Fibroblast of skin of back (primary cell): ENCODE data around the gene E2F8.

Experiments
- DNase-seq: peaks from one replicate; pipeline ENCODE4 v3.0.0-alpha.2; 2013

E2F8 gene

GRCh38 chr11:19218216-19218615 is 22.5 kb downstream of the E2F8 start:
- no peak for DNase-seq

- DNase-seq: no peak
These were observed 23.9 kb downstream of the E2F8 start for GRCh38 chr11:19216709-19217374.

DNA sequence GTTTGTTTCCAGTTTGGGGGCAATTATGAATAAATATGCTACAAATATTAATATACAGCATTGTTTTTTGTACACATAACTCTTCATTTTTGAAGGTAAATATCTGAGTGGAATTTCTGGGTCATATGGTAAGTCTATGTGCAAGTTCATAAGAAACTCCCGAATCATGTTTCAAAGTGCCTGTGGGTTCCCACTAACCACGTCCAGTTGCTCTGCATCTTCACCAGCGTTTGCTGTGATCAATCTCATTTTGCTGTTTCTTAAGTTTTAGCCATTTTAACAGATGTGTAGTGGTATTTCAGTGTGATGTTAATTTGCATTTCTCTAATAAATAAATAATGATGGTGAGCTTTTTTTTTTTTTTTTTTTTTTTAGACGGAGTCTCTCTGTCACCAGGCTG is 24.7 kb downstream of the E2F8 start:
- DNase-seq: no peak

DNA sequence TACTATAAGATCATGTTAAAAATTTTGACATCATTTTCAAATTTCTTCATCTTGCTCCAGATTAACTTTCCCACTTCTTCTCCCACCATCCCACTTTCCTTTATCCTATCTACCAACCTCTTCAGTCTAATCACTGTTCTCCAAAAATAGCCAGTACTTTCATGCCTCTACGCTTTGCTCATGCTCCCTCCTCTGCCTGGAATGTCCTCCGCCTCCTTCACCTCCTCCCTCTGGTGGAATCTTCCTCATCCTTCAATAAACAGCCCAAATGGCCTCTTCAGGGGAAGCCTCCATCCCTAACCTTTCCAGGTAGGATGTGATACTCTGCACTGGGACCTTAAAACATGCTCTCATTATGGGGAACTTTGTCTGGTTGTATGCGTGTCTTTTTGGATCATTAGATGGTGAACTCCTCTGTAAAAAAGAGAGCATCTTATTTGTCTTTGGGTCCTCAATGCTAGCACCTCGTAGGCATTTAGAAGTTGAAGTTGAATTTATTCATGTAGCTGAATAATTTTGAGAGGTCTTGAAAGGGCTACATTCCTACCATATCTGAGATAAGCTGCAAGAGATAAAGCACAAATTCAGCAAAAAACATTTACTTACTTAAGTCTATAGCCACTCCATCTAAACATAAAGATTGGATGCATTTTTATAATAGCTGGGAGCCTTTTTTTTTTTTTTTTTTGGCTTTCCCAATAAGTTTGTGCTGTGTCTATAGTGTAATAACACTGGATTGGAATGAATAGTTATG is 31.0 kb downstream of the E2F8 start:
- no peak for DNase-seq

GRCh38 chr11:19208959-19209546 is 31.7 kb downstream of the E2F8 start:
- no peak for DNase-seq

DNA sequence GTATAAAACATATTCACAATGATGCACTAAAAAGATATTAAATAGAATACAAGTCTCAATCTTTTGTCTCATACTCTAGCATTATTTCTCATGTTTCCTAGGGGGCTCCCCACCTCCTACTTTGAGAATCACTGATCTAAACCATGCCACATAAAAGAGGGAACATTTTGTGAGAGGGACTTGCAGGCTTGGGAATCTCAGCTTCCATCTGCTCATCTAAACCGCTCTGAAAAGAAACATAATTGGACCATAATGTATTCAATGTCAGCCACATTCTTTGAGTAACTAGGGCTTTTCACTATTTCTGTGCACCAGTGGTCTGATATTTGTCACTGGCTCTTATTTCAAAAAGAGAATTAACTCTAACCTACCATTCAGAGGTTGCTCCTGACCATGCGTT is 32.6 kb downstream of the E2F8 start:
- no peak for DNase-seq

DNA sequence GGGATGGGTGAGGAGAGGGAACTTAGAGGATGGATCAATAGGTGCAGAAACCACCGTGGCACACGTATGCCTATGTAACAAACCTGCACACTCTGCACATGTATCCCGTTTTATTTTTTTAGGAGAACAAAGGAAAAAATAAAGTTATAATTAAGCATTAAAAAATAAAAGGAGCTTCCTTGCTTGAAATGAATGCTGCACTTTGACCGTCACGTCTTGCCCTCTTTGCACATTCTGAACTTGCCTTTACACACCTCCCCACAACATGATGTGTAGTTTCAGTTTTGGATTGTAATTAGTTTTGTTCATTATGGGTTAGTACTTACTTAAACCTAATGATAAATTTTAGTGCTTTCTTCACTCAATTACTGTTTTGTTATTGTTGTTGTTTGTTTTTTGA is 35.9 kb downstream of the E2F8 start:
- no peak for DNase-seq

DNA sequence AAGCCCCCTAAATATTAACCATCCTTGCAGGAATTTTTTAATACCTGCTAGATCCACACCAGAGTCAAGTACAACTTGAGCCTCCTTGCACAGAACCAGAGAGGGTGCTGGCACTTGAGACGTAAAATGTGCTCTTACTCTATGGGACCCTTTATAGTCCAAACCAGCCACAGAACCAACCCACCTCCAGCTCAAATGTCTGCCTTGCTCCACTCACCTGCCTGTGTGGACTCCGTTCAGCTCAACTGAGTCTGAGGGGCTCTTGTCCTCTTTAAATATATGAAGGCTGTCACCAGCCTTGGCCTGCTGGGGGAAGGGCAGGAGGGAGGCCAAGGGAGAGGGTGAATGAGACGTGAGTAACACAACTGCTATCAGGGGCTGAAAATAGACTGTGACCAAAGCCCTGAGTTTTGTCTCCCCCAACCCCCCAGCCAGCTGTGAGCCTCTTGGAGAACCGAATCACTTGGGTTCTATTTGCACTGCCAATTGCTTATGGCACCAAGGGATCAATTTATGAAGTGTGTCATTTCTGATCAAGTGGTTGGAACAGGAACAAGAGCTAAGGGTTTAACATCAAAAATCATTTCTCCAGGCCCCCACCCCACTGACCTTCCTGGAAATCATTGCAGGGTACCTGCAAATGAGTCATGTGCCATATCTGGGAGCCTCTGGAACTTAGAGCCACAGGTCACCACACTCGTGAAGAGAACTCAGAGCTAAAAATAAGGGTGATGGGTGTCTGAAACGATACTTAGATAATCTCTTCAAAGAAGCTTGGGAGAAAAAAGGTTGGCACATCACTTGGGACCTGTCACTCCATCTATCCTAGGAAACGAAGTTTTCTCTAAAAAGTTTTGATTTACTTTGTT is 38.8 kb downstream of the E2F8 start, which contains the start of gene CSRP3:
Gene CSRP3 (minus strand): TSS at position 247 of the 869 bp plus-strand sequence. CDS start 9,535 bp downstream, outside the sequence.
- peak; percentile 21 for DNase-seq

- DNase-seq: peak; percentile 11
These were observed 40.1 kb downstream of the E2F8 start for GRCh38 chr11:19200410-19201201.

DNA sequence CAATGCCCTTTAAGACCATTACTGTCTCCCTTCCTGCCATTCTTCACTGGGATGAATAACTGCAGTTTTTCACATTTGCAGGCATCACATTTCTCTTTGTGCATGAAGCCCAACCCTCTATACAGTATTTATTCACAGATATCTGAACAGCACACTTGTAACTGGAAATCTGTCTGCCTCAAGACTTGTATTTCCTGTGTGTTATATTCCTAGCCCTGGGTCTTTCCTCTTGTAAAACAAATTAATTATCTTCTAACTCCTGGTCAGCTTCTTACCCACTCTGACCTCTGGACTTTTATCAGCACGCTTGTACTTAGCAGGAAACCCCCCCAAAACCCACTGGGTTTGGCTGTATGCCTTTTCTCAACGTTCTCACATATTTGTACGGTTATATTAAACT is 41.0 kb downstream of the E2F8 start:
- no peak for DNase-seq

GRCh38 chr11:19199048-19199447 is 41.7 kb downstream of the E2F8 start:
- DNase-seq: no peak

DNA sequence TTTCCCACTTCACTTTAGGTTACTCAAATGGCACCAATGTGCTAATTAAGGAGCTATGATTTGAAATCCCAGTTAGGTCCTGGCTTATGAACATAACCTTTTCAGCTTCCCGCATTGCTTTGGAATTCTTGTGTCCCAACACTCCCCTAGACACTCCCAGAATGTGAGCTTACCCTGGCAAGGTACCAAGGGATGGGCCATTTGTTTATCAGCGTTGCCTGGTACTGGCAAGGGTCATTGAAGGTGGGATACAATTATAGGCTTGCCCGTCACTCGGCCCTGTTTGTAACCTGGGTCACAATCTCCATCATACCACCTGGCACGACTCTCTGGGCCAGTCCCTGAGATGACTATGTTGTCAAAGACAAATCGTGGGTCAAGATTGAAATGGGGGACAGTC is 44.3 kb downstream of the E2F8 start:
- no peak for DNase-seq

DNA sequence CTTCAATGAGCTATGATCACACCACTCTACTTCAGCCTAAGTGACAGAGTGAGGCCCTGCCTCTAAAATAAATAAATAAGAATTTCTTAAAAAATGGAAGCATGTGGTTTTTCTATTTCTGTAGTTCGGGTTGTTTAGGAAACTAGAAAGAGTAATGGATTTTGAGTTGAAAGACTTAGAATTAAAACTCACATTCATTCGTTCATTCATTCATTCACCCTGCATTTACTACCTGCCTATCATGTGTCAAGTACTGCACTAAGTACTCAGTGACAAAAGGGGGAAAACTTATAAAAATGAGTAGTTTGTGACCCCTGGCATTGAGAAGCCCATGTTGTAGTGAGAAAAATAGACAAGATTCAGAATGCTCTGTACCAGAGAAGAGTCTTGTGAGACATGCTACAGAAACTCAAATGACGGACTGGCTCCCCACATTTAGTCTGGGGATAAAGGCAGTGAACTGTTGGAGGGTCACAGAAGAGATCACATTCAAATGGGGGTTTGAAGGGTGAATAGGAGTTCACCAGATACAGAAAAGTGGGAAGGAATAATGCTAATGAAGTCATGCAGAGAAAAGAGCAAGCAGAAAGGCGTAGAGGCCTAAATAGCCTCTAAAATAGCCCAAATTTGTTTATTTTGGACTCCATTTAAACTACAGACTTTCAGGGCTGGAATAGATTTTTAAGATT is 46.0 kb downstream of the E2F8 start:
- no peak for DNase-seq

- no peak for DNase-seq
These were observed 46.8 kb downstream of the E2F8 start for GRCh38 chr11:19193916-19194315.

DNA sequence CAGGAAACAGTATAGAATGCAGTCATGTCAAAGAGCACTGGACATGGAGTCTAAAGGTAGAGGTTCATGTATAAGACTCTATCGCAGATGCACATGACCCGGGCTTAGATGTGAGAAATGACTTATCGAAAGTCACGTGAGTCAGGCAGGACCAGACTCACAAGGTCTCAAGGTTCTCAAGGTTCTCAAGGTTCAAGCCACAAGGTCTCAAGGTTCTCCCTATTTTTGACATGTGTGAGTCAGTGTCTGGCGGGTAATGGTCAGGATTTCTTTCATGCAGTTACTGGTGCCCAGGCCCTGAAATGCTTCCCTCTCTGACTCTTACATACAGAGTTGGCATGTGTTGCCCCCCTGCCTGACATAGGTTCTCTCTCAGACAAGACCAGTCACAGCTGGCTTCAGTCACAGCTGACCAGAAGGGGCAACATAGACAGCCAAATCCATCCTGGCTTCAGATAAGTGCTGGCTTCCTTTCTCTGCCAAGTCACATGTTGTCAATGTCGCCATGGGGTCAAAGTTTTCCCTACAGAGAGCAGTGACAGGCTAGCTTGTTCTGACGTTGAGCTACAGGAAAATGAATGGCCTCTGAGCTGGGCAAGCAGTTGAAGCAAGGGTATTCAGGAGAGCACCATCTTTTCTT is 49.1 kb downstream of the E2F8 start:
- DNase-seq: no peak

GRCh38 chr11:19187833-19188258 is 52.9 kb downstream of the E2F8 start:
- no peak for DNase-seq

GRCh38 chr11:19187114-19187832 is 53.5 kb downstream of the E2F8 start:
- DNase-seq: peak; percentile 43

DNA sequence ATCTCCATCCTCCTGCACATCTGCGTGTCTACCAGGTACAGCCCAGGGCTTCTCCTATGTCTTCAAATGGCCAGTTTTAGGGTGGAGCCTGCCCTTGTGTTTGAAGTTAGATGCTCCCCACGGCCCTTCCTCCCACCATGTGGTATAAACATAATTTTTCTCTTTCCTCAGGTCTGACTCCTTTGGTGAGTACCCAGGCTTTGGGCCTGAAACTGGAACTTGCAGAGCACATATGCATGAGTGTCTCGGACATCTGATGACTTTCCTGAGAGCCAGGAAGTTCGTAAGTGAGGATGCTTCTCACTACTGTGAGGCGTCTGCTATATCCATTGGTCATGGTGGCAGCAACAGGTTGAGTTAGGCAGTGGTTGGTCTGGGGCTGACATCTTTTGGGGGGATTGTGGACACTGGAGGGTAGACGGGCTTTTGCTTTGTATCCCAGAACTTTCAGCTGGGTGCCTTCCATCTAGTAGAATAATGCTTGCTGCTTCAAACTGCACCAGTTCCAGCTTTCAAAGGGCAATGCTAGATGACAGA is 55.2 kb downstream of the E2F8 start:
- no peak for DNase-seq

- DNase-seq: no peak
These were observed 55.7 kb downstream of the E2F8 start for GRCh38 chr11:19185036-19185435.

DNA sequence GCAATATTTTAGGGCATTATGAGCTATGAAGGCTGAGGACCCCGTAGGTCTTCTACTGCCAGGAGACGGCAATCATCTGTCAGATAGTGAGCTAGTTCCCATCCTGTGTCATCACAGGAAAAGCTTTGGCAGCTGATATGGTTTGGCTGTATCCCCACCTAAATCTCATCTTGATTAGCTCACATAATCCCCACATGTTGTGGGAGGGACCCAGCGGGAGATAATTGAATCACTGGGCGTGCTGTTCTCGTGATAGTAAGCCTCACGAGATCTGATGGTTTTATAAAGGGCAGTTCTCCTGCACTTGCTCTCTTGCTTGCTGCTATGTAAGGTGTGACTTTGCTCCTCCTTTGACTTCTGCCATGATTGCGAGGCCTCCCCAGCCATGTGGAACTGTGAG is 57.1 kb downstream of the E2F8 start:
- no peak for DNase-seq
